Endothelial cell of umbilical vein (primary cell): ENCODE data around the gene YDJC. TPM values are rescaled to one million over a fixed set of nuclear protein-coding genes. Genes with fewer than 3 reads are reported as not detected.

Source experiments
- BruUV-seq: library from RNA; stranded (reverse); fragments of 400-500 nt; replicated peaks from 2 replicates; lab custom pipeline; 2021; lab: Mats Ljungman, UMichigan
- CTCF ChIA-PET: fragments of 300-600, 350-600 bp; sonication (Branson Sonifier 250); formaldehyde crosslinking; loops from one replicate; lab custom pipeline; 2021; ENCODE audit warnings: antibody characterized with exemption, inconsistent platforms; lab: Charles Lee
- POLR2A ChIA-PET: fragments of 300-600, 350-600 bp; sonication (Branson Sonifier 250); formaldehyde crosslinking; loops from one replicate; lab custom pipeline; 2021; ENCODE audit warnings: antibody characterized with exemption, inconsistent platforms; lab: Charles Lee
- DNase-seq: peaks from one replicate; pipeline ENCODE4 v3.0.0-alpha.2; 2011; ENCODE audit warnings: low read depth, low spot score
- FAIRE-seq: peaks from 2 replicates; lab custom pipeline; 2011; peaks lifted over from hg19 to GRCh38; lab: Jason Lieb, UNC
- H2AFZ ChIP-seq: 2 replicates; pipeline ENCODE4 v1.6.0; 2012; ENCODE audit warnings: low read depth, low read length, control low read depth, inconsistent platforms
- H3K27ac ChIP-seq: 2 replicates; pipeline ENCODE4 v1.5.1; 2011; ENCODE audit warnings: low read depth, mild to moderate bottlenecking, control low read depth, low read length, moderate library complexity; ENCODE audit not compliant: insufficient read depth
- H3K27me3 ChIP-seq, 2 experiments: 2 replicates each; pipeline versions ENCODE4 v1.6.0 to v1.6.1; 2011; ENCODE audit warnings: low read length in 2 of 2, mixed read lengths in 1 of 2; ENCODE audit not compliant: control insufficient read depth in 2 of 2, insufficient read depth in 2 of 2
- H3K36me3 ChIP-seq, 2 experiments: 2 replicates in 1 of 2; 3 replicates in 1 of 2; pipeline ENCODE4 v1.5.1; 2011; ENCODE audit warnings: low read length in 2 of 2, mild to moderate bottlenecking in 1 of 2, moderate library complexity in 1 of 2; ENCODE audit not compliant: control insufficient read depth in 2 of 2, insufficient read depth in 2 of 2; ENCODE audit errors: extremely low read depth in 1 of 2
- H3K4me1 ChIP-seq: 3 replicates; pipeline ENCODE4 v1.5.1; 2011; ENCODE audit warnings: mild to moderate bottlenecking, low read length; ENCODE audit not compliant: control insufficient read depth, insufficient read depth; ENCODE audit errors: extremely low read depth
- H3K4me2 ChIP-seq: 2 replicates; pipeline ENCODE4 v1.6.1; 2011; ENCODE audit warnings: low read length, control low read depth, mixed read lengths; ENCODE audit not compliant: insufficient read depth
- H3K4me3 ChIP-seq, 3 experiments: fragments of 200-600 bp in 1 of 3; sonication (generic), shearing (Covaris generic) in 1 of 3; replicated peaks in 1 of 3; 2 replicates each; pipeline ENCODE4 v1.5.1; 2011 to 2016; ENCODE audit warnings: control low read depth in 3 of 3, low read length in 3 of 3, mild to moderate bottlenecking in 2 of 3, inconsistent platforms in 1 of 3, low read depth in 1 of 3, moderate library complexity in 1 of 3; ENCODE audit not compliant: insufficient read depth in 1 of 3
- H3K79me2 ChIP-seq: 2 replicates; pipeline ENCODE4 v1.6.0; 2012; ENCODE audit warnings: low read length, inconsistent platforms; ENCODE audit not compliant: control insufficient read depth, insufficient read depth
- H3K9ac ChIP-seq: replicated peaks from 2 replicates; pipeline ENCODE3; 2011; ENCODE audit warnings: low read length, control low read depth; ENCODE audit not compliant: insufficient read depth; ENCODE audit errors: extremely low read depth
- H3K9me1 ChIP-seq: replicated peaks from 3 replicates; pipeline ENCODE4 v1.6.0; 2011; ENCODE audit warnings: mild to moderate bottlenecking, low read length; ENCODE audit not compliant: control insufficient read depth, insufficient read depth; ENCODE audit errors: extremely low read depth
- H3K9me3 ChIP-seq: replicated peaks from 2 replicates; pipeline ENCODE4 v1.5.1; 2012; ENCODE audit warnings: low read length, inconsistent platforms; ENCODE audit not compliant: control insufficient read depth, insufficient read depth
- H4K20me1 ChIP-seq: replicated peaks from 2 replicates; pipeline ENCODE3; 2011; ENCODE audit warnings: mild to moderate bottlenecking, low read length; ENCODE audit not compliant: control insufficient read depth, insufficient read depth; ENCODE audit errors: extremely low read depth
- EZH2 ChIP-seq: IDR thresholded peaks from 2 replicates; pipeline ENCODE4 v1.6.1; 2012; ENCODE audit warnings: borderline replicate concordance, low read depth, mild to moderate bottlenecking, moderate library complexity, low read length, inconsistent platforms; ENCODE audit not compliant: severe bottlenecking
- FOS ChIP-seq: IDR thresholded peaks from 2 replicates; pipeline ENCODE4 v1.6.1; 2011; ENCODE audit warnings: mild to moderate bottlenecking, low read length, moderate library complexity, borderline replicate concordance; ENCODE audit not compliant: insufficient read depth
- GATA2 ChIP-seq: IDR thresholded peaks from 2 replicates; pipeline ENCODE4 v1.7.0; 2011; ENCODE audit warnings: low read depth, mild to moderate bottlenecking, moderate library complexity, mixed read lengths, low read length; ENCODE audit not compliant: insufficient read length, insufficient read depth
- JUN ChIP-seq: IDR thresholded peaks from 2 replicates; pipeline ENCODE4 v1.6.1; 2011; ENCODE audit warnings: borderline replicate concordance, low read depth; ENCODE audit not compliant: insufficient read length, insufficient read depth
- MYC ChIP-seq: IDR thresholded peaks from one replicate; pipeline ENCODE4 v1.6.1; 2011; ENCODE audit warnings: mild to moderate bottlenecking, low read depth, low read length
- POLR2A ChIP-seq: IDR thresholded peaks from 2 replicates; pipeline ENCODE4 v1.6.1; 2012; ENCODE audit warnings: low read depth, mild to moderate bottlenecking, control low read depth, low read length
- dilution Hi-C: fragments of 300-500 bp; cut with MboI; formaldehyde crosslinking; loops from one replicate; pipeline ENCODE4 v1.15.0; 2019; ENCODE audit warnings: low sequenced_read_pairs; ENCODE audit not compliant: extremely low pct_ligation_motif_present
- intact Hi-C: fragments of 100-400 bp; cut with micrococcal nuclease; formaldehyde crosslinking; loops from one replicate; pipeline ENCODE4 v1.10.0; 2022
- polyA plus RNA-seq, 4 experiments: library from polyadenylated mRNA; depleted of rRNA in 3 of 4; stranded (reverse) in 3 of 4; unstranded in 1 of 4; fragments of >200 nt; gene quantifications; 2 replicates each; pipeline versions ENCODE4 v1.2.1 to v1.2.3, GENCODE V29; 2011 to 2012; ENCODE audit warnings: missing spikeins in 1 of 4
- total RNA-seq: library from RNA; stranded (reverse); gene quantifications from 2 replicates; pipeline ENCODE4 v1.2.3, GENCODE V29; 2021
- TF ChIP-seq, protein P1 (sequence below): IDR thresholded peaks from 2 replicates; pipeline ENCODE4 v1.6.1; 2011; ENCODE audit not compliant: insufficient read depth, insufficient read length

Gene YDJC
- total and polyA plus RNA-seq, 2 donors (not counting 3 experiments of a cell fraction or from before 2014, with no cell fraction given) = 27.2 to 29.9 TPM

DNA sequence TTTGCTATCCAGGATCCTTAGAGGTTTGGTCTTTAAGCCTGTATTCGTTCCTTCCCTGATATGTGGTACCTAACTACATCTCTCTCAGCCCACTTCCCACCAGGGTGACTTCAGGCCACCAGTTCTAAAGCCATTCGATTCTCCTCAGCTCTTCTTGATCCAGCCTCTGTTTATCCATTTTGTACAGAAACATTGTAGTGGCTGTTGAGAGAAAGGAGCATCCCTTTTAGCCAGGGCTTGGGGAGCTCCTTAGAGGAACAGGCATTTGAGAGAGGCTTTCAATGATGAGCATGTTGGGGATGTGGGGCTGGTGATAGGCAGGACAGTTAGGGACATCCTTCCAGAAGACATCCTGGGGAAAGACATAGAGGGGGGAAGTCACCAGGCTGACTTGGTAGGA, 44.4 kb downstream of the YDJC start:
- intact Hi-C loops = no loop called here
- Histone ChIP-seq H3K9me3 (no peaks in the 10 kb centered on the region), H3K9me1 (no peaks in the 10 kb centered on the region), H3K36me3 (peaks cover 3 to 7% of the 10 kb centered on the region in 2 experiments), H3K27me3 (no peaks in the 10 kb centered on the region), H2AFZ (no peak overlapping the region), H3K4me1 (no peaks in the 10 kb centered on the region), H3K4me3 (no peak overlapping the region), H3K9ac (no peak overlapping the region), H3K79me2 (peaks cover 97% of the 10 kb centered on the region), H3K27ac (no peak overlapping the region), H4K20me1 (peaks cover 18% of the 10 kb centered on the region), H3K4me2 (no peak overlapping the region)
- no TSS peak for BruUV-seq
- FAIRE-seq (no peak), DNase-seq (no peak)
- ChIA-PET POLR2A (no interaction called here), CTCF (no interaction called here)
- dilution Hi-C loops = no loop called here
- TF ChIP-seq POLR2A (no peak), MYC (no peak), JUN (no peak), EZH2 (no peak), GATA2 (no peak), FOS (no peak)
- TF ChIP-seq, protein P1, sequence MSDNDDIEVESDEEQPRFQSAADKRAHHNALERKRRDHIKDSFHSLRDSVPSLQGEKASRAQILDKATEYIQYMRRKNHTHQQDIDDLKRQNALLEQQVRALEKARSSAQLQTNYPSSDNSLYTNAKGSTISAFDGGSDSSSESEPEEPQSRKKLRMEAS = no peak
